Skin epidermis (tissue), 12 donors: ENCODE results near the gene PSKH1.
A peak's percentile ranks its signal among the peaks of the same experiment; 100 is the strongest.
"Not testable (repeated sequence)": the region's sequence is repeated elsewhere in the genome, so short reads cannot be mapped to it uniquely, and the experiment has no call there.

Source experiments
- H3K27ac ChIP-seq, 21 experiments: fragments of 200-600 bp; sonication (generic) in 11 of 21; one replicate each; pipeline ENCODE4 v1.5.0; 2020; ENCODE audit warnings: mild to moderate bottlenecking in 3 of 21, inconsistent platforms in 2 of 21, moderate library complexity in 2 of 21
- H3K4me3 ChIP-seq, 7 experiments: fragments of 200-600 bp; sonication (generic) in 2 of 7; one replicate each; pipeline ENCODE4 v1.5.0; 2020; ENCODE audit warnings: inconsistent platforms in 2 of 7, mild to moderate bottlenecking in 2 of 7, moderate library complexity in 1 of 7

The PSKH1 gene

DNA sequence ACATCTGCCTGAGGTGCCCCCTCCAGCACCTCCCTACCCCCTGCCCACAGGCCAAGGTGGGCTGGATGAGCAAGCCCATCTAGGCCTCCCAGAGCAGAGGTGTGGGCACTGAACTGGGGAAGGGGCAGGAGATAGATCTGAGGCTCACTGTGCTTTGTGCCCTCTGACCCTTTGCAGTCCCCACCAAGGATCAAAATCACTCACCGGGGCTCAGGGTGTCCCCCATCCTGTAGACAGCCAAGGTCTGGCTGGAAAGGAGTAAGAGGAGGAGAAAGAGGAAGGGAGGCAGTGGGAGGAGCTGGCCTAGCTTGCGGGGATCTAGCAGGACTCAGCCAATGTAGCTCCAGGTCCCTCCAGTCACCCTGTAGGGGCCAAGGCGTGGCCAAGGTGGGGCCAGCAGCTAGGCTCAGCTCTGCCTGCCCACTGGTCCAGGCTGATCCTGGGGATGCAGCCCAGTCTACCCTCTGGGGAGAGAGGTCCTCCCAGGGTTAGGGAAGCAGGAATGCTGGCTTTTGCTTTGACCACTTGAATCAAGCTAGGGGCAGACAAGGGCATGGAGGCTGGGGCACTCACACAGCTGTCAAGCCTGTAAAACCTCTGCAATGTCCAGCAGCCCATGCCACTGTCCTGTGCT, 73.6 kb downstream of the PSKH1 start:
- Histone ChIP-seq H3K27ac (peak overlapping the region in 16 of 21 experiments; percentile 17 to 97 (median 70)), H3K4me3 (peak overlapping the region; percentile 53 to 93 (median 84))

DNA sequence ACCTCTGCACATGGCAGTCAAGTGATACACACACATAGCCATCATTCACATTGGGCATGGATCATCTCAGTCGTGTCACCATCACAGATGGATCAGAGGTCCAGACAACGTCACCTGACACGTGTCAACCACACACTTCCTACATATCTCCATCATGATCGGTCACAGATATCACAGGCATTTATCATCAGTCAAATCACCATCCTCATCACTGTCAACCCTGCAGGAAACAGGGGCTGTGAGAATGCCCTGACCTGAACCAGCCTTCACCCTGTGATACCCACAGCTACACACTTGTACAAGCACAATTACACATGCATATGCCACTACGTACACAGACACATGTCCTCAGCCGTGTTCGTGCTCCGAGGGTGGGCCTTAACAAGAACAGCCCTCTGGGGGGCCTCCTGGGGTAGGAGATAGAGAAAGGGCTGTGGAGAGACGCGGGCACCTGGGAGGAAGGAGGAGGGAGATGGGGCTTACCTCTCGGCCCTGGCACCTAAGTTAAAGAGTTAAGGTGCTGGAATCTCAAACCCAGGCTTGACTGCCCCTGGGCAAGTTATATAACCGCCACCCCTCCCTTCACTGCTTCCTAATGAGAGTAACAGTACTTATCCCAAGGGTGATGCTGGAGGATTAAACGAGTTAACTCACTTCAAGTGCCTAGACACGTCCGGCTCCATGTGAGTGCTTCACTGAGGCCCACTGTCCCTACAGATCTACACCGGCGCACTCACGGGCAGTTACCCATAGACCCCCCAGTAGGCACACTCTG, 74.3 kb downstream of the PSKH1 start:
- H3K4me3 ChIP-seq, result peak overlapping the region; percentile 53 to 93 (median 84)
- H3K27ac ChIP-seq, result peak overlapping the region in 20 of 21 experiments; percentile 74 to 97 (median 94)

GRCh38 chr16:67967958-67968399, 74.9 kb downstream of the PSKH1 start:
- Histone ChIP-seq H3K4me3 (peak overlapping the region; percentile 53 to 93 (median 84)), H3K27ac (peak overlapping the region; percentile 13 to 97 (median 93))

DNA sequence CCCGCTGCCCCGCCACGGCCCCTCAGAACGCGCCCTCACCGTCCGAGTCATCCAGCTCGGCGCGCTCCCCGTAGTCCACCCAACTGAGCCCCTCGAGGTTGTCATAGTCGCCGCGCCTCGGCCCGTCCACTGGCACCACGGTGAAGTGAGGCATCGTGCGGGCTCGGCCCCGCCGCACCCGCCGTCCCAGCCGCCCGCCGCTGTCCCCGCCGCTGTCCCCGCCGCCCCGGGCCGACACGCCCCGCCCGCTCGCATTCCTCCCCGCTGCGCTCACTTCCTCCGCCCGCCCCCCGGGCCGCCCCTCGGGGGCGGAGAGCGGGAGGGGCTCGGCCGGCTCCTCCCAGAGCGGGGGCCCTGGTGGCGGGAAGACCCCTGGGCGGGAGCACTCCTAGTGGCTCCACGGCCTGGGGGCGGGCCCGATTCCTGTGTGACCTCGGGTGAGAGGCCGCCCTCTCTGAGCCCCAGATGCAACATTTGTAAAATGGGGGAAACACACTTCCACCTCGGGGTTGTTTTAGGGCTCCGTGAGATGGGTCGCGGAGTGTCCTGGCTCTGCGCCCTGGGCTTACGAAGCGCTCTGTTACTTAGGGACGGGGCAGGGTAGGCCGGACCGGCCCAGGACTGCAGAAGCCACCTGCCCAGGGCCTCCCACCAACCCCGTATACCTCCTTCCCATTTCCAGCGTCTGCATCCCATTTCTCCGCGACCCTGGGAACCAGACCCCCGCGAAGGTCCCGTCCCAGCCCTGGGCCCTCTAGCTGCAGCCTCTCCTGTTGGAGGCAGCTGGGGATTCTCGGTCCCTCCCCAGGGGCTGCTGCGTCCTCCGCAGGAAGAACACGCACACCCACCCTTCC, 75.6 kb downstream of the PSKH1 start, which contains the start of gene SLC12A4:
Gene SLC12A4 (minus strand): TSS at position 238 of the 854 bp plus-strand sequence. CDS start 84 bp downstream, at position 154.
- Histone ChIP-seq H3K4me3 (peak within 1 kb of the TSS; percentile 53 to 93 (median 84)), H3K27ac (peak within 1 kb of the TSS; percentile 28 to 97 (median 93))

- Histone ChIP-seq H3K27ac (peak overlapping the region; percentile 28 to 97 (median 93)), H3K4me3 (peak overlapping the region; percentile 53 to 93 (median 84))
These were observed 76.4 kb downstream of the PSKH1 start for GRCh38 chr16:67969254-67970039.

GRCh38 chr16:67971111-67971510, 78.1 kb downstream of the PSKH1 start:
- no peak overlapping the region for H3K27ac ChIP-seq
- H3K4me3 ChIP-seq, result no peak overlapping the region

GRCh38 chr16:67972285-67972684, 79.2 kb downstream of the PSKH1 start:
- not testable (repeated sequence) for H3K4me3 ChIP-seq, H3K27ac ChIP-seq

DNA sequence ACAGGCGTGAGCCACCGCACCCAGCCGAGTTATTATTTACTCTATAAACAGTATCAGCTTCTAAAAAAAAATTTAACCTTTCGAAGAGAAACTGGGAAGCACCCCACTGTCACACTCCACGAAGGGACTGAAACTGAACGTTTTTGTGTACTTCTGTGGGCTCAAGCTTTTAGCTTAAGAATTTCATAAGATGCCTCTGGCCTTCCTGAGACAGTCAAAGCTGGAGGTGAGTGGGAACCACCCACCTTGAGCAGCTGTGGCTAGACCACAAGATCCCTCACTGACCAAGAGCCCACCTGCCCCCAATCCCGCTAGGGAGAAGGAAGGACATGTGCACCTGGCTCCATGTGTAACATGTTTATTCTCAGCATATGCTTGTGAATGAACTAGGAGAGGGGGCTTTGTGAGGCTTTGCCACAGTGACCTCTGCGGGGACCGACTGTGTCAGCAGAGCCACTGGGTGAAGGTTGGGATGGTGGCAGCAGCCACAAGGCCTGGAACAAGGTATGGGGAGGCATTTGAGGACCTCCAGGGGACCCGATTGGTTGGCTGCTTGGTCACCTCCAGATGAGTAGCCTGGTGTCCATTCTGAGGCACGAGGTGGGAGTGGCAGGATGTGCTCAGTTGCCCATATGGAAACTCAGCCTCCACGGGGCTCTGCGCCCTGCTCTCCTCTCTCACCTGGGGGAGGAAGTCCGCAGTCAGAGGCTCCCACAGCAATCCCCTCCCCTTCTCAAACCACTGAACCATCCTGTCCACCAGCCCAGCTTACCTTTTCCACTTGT, 82.5 kb downstream of the PSKH1 start:
- H3K4me3 ChIP-seq, result no peak overlapping the region
- H3K27ac ChIP-seq, result no peak overlapping the region

GRCh38 chr16:67976205-67976604, 83.2 kb downstream of the PSKH1 start:
- H3K4me3 ChIP-seq, result no peak overlapping the region
- no peak overlapping the region for H3K27ac ChIP-seq

DNA sequence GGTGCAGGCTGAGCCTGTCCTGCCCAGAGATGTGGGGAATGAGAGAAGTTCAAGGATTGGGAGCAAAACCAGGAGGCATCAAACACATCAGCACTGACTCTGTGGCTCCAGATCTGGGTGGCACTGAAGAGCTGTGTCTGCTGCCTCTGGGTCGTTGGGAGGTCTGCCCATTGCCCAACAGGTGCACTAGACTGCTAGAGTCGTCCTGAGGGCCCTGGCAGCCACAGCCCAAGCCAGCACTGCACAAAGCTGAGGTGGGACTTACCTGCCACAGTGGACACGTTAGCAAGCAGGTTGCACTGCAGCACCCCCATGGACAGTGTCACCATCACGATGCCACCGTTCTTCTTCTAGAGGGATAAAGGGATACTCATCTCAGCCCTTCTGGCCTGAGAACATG, 84.0 kb downstream of the PSKH1 start:
- Histone ChIP-seq H3K4me3 (no peak overlapping the region), H3K27ac (no peak overlapping the region)

DNA sequence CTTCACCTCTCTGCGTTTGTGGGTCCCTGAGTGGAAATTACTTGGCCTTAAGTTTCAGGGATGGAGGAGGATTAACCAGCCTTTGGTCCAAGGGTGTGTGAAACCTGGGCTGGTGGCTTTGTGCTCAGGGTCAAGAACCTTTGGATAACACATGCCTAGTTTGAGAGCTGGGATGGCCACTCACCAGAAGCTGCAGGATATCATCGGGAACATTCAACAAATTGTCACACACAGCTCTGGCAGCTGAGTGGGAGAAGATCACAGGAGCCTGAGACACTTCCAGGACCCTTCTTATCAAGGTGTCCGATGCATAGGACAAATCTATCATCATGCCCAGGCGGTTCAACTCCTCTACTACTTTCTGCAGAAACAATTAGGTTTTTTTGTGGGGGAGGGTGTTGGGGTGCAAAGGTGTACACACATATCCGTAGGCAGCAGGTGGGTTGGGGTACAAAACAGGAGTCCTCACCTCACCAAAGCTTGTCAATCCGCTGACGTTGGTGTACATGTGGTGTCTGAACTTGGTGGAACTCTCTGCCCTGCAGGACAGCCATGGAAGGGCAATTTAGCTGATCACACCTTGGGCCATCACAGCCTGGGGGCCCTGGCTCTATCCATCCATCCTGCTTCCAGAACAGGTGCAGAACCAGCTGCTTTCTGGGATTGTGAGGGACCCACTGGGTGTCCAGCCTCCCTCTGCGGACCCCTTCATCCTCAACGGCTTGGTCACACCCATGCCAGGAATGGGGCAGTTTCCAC, 84.6 kb downstream of the PSKH1 start:
- H3K4me3 ChIP-seq, result no peak overlapping the region
- H3K27ac ChIP-seq, result no peak overlapping the region
